Naive B cell (primary cell): ENCODE results near the gene RALGAPB. TPM values are rescaled to one million over a fixed set of nuclear protein-coding genes. Genes with fewer than 3 reads are reported as not detected.
A peak's percentile ranks its signal among the peaks of the same experiment; 100 is the strongest.

ENCODE experiments used
- ATAC-seq, 2 donors: fragments of 150-1000 bp; cut with Tn5 transposase; 2 replicates each; pipeline ENCODE4 v1.10.0; 2021; ENCODE audit warnings: low read depth in 2 of 2, mild to moderate bottlenecking in 2 of 2, moderate library complexity in 2 of 2
- DNase-seq: peaks from one replicate; pipeline ENCODE4 v3.0.0; 2022
- H3K27ac Mint-ChIP-seq, 6 donors: one replicate each; pipeline ENCODE4 v1.8.0; 2020 to 2022; ENCODE audit warnings: mild to moderate bottlenecking in 6 of 6, mixed read lengths in 6 of 6, moderate library complexity in 5 of 6, inconsistent platforms in 2 of 6
- H3K27me3 Mint-ChIP-seq, 3 donors: one replicate each; pipeline ENCODE4 v1.8.0; 2021 to 2022; ENCODE audit warnings: mixed read lengths in 3 of 3, mild to moderate bottlenecking in 1 of 3
- H3K36me3 Mint-ChIP-seq, 2 donors: one replicate each; pipeline ENCODE4 v1.8.0; 2020 to 2022; ENCODE audit warnings: mixed read lengths in 2 of 2, inconsistent platforms in 1 of 2, mild to moderate bottlenecking in 1 of 2
- H3K4me1 Mint-ChIP-seq, 3 donors: one replicate each; pipeline ENCODE4 v1.8.0; 2020 to 2022; ENCODE audit warnings: mixed read lengths in 3 of 3, inconsistent platforms in 1 of 3, mild to moderate bottlenecking in 1 of 3, moderate library complexity in 1 of 3
- H3K4me3 Mint-ChIP-seq, 8 donors: one replicate each; pipeline ENCODE4 v1.8.0; 2020 to 2022; ENCODE audit warnings: mild to moderate bottlenecking in 8 of 8, mixed read lengths in 8 of 8, moderate library complexity in 8 of 8, inconsistent platforms in 2 of 8
- H3K9me3 Mint-ChIP-seq, 7 donors: one replicate each; pipeline ENCODE4 v1.8.0; 2020 to 2022; ENCODE audit warnings: mixed read lengths in 7 of 7, mild to moderate bottlenecking in 5 of 7, inconsistent platforms in 2 of 7, moderate library complexity in 1 of 7
- polyA plus RNA-seq, 6 donors: library from polyadenylated mRNA; unstranded; fragments of 300-500 nt; fragmentation: Illumina TruSeq; gene quantifications; one replicate each; pipeline ENCODE4 v1.2.3, GENCODE V29; 2021; ENCODE audit warnings: low read depth in 6 of 6

Gene RALGAPB
- polyA plus RNA-seq, 6 donors from 2014 or later = 6.3 to 17.4 (median 11.8) TPM

DNA sequence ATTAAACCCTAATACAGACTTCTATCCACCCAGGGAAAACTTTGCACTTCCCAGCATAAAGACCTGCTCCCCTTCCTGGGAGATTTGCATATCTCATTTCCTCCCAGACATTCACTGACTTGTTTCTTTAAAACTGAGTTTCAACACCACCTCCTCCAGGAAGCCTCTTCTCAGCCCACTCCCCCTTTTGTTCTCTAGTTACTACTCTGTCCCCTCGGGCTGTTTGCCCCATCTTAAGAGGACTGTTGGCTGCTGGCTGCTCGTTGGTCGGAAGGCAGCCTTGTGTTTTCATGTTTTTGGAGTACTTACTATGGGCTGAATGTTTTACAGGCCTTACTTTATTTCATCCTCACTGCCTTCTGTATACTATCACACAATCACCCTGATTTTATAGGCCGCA lies 135.5 kb downstream of the RALGAPB start:
- Mint-ChIP-seq H3K27ac (peak overlapping the region in 1 of 6 donors; percentile 29), H3K9me3 (peaks cover 0 to 1% (median 0%) of the 10 kb centered on the region in 7 donors), H3K4me3 (no peak overlapping the region), H3K4me1 (peaks cover 0 to 5% (median 3%) of the 10 kb centered on the region in 3 donors), H3K27me3 (peaks cover 39 to 55% (median 46%) of the 10 kb centered on the region in 3 donors), H3K36me3 (no peaks in the 10 kb centered on the region)
- ATAC-seq (no peak), DNase-seq (no peak)

DNA sequence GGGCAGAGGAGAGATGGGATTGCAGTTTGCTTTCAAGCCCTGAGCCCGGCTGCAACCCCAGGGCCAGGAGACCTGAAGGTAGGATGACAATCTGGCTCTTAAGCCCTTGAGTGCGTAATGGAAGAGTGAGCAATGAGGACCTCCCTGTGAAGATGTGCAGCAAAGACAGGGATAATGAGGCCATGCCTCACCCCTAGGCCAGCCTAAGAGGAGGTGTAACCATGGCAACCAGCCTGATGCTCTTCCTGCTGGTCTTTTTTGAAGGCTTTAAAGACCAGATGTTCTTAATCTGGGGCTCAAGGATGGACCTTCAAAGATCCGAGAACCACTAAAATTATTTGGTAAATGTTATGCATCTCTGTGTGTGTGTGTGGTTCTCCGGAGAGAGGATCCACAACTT lies 137.2 kb downstream of the RALGAPB start:
- DNase-seq (no peak), ATAC-seq (no peak)
- peaks cover 0 to 5% (median 3%) of the 10 kb centered on the region in 3 donors for H3K4me1 Mint-ChIP-seq
- H3K27me3 Mint-ChIP-seq = peaks cover 33 to 55% (median 37%) of the 10 kb centered on the region in 3 donors
- peaks cover 0 to 1% (median 0%) of the 10 kb centered on the region in 7 donors for H3K9me3 Mint-ChIP-seq
- no peak overlapping the region for H3K27ac Mint-ChIP-seq
- H3K4me3 Mint-ChIP-seq = no peak overlapping the region
- H3K36me3 Mint-ChIP-seq = no peaks in the 10 kb centered on the region

DNA sequence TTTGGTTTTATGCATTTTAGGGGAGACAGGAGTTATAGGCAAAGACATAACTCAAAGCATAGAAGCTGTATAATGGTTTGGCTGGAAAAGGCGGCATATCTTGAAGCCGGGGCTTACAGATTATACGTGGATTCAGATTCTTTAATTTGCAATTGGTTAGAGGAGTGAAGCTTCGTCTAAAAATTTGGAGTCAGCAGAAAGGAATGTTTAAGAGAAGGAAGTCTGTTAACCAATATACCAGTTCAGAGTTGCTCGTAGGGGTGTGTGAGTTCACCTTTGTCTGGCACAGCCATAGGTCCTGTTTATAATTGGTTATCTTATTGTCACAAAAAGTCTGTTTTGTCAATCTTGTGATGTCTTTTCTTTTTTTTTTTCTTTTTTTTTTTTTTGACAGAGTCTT lies 137.9 kb downstream of the RALGAPB start:
- DNase-seq = no peak
- Mint-ChIP-seq H3K9me3 (peaks cover 0 to 1% (median 0%) of the 10 kb centered on the region in 7 donors), H3K4me3 (no peak overlapping the region), H3K4me1 (peaks cover 0 to 5% (median 3%) of the 10 kb centered on the region in 3 donors), H3K27ac (peak overlapping the region in 1 of 6 donors; percentile 65), H3K27me3 (peaks cover 28 to 55% (median 33%) of the 10 kb centered on the region in 3 donors), H3K36me3 (no peaks in the 10 kb centered on the region)
- ATAC-seq = no peak

DNA sequence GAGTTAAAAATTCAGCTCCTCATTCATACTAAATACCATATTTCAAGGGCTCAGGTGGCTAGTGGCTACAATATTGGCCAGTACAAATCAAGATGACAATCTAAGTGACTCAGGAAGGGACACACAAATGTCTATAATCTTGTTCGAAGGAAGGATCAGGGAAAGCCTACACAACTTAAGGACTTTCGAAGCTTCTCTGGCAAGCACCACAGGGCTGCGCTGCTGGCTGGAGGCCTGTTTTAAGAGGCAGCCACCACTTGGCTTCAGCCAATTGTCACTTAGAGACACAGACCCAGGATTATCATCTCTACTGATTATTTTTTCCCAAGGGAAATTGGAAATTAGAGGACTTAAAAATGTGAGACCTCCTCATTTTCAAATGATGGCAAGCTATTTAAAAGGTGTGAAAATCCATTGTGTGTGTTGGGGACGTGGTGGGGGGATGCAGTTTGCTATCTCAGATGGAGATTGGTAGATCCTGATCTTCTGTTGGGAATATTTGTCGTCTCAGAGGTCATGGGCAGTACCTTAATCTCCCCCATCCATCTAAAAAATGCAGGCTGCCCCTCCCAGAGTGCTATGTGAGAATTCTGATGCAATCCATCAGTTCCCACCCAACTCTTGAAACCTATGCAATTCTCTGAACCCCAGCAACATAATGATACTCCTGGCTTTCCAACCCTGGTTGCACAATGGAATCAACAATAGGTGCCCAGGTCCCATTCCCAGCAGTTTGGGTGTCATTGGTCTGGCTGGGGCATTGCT lies 140.3 kb downstream of the RALGAPB start:
- H3K27ac Mint-ChIP-seq = no peak overlapping the region
- H3K9me3 Mint-ChIP-seq = peaks cover 0 to 1% (median 0%) of the 10 kb centered on the region in 7 donors
- H3K4me1 Mint-ChIP-seq = peaks cover 0 to 5% (median 3%) of the 10 kb centered on the region in 3 donors
- DNase-seq (no peak), ATAC-seq (no peak)
- no peaks in the 10 kb centered on the region for H3K36me3 Mint-ChIP-seq
- H3K4me3 Mint-ChIP-seq = no peak overlapping the region
- peaks cover 28 to 60% (median 29%) of the 10 kb centered on the region in 3 donors for H3K27me3 Mint-ChIP-seq

DNA sequence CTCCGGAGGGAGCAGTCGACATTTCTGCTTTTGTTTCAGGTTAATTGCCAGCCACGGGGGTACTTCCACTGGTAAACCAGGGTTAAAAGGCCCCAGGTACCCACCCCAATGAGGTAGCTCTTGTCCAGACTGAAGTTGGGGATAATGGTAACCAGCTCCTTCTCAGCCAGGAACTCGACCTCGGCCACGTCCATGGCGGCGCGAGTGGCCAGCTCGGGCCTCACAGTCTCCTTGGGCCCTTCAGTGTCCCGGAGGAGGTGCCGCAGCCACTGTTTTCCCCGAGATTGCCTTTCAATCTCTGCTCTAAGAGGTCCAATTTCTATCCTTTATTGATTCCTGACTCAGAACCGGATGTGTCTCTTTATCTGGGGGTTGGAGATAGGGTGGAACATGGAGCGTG lies 142.6 kb downstream of the RALGAPB start:
- ATAC-seq = no peak
- no peaks in the 10 kb centered on the region for H3K36me3 Mint-ChIP-seq
- no peak for DNase-seq
- H3K9me3 Mint-ChIP-seq = no peaks in the 10 kb centered on the region
- no peak overlapping the region for H3K27ac Mint-ChIP-seq
- H3K4me1 Mint-ChIP-seq = no peaks in the 10 kb centered on the region
- no peak overlapping the region for H3K4me3 Mint-ChIP-seq
- H3K27me3 Mint-ChIP-seq = peaks cover 18 to 64% (median 29%) of the 10 kb centered on the region in 3 donors

DNA sequence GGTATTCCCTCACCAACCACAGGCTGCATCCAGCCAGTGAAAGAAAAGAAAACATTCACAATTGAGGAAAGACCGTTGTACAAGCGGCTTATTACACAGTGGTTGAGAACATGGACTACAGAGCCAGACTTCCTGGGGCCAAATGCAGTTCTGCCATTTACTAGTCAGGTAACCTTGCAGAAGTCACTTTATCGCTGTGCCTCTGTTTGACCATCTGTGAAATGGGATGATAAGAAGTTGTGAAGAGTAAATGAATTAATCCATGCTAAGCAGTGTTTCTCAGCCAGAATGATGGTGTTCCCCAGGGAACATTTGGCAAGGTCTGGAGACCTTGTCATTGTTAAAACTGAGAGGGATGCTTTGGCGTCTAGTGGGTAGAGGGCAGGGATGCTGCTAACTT lies 143.8 kb downstream of the RALGAPB start:
- Mint-ChIP-seq H3K4me3 (no peak overlapping the region), H3K27ac (no peak overlapping the region), H3K4me1 (no peaks in the 10 kb centered on the region), H3K9me3 (no peaks in the 10 kb centered on the region), H3K27me3 (peaks cover 28 to 69% (median 31%) of the 10 kb centered on the region in 3 donors), H3K36me3 (no peaks in the 10 kb centered on the region)
- ATAC-seq = no peak
- no peak for DNase-seq

DNA sequence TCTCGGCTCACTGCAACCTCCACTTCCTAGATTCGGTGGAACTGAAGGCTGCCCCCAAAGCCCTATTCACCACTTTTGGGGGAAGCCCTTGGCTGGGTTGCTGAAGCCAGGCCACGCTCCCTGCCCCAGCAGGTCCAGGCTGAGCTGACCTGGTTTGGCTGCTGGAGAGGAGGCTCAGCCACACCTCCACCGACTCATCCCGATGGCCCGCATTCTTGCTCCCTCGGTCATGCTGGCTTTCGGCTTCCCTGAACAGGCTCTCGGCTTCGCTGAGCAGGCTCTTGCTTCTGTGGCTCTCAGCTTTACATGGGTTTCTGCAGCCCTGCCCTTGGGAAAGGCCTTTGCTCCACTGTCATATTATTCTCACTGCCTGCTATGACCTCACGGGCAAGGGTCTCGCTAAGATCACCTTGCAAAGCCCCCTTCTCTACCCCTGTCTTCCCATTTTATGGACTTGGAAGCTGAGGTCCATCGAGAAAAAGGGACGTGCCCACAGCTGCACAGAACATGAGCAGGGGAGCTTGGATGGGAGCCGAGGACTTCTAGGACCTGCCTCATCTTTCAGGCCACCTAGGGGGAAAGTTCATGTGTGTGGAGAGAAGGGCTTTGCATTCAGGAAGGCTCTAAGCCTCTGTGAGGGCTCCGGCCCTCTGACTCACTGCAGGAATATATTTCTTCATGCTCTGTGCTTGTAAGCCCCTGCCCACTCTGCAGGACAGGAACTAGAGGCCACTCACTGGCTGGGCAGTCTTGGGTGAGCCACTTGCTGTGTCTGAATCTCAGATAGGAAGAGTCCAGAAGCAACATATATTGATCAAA lies 144.6 kb downstream of the RALGAPB start:
- DNase-seq (no peak), ATAC-seq (no peak)
- H3K9me3 Mint-ChIP-seq = no peaks in the 10 kb centered on the region
- H3K4me1 Mint-ChIP-seq = no peaks in the 10 kb centered on the region
- H3K27me3 Mint-ChIP-seq = peaks cover 27 to 73% (median 33%) of the 10 kb centered on the region in 3 donors
- no peak overlapping the region for H3K4me3 Mint-ChIP-seq
- H3K27ac Mint-ChIP-seq = peak overlapping the region in 1 of 6 donors; percentile 36
- no peaks in the 10 kb centered on the region for H3K36me3 Mint-ChIP-seq

DNA sequence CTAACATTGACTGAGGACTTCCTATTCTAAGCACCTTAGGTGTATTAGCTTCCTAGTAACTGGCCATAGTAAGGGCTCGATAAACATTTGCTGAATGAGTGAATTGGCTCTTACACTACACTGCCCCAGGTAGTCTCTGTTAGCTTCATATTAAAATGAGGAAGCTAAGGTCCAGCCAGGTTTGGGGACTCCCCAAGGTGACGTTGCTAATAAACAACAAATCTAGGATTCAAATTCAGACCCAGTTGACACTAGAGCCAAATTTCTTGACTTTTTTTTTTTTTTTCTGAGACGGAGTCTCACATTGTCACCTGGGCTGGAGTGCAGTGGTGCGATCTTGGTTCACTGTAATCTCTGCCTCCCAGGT lies 145.2 kb downstream of the RALGAPB start:
- DNase-seq (no peak), ATAC-seq (peak; percentile 58 to 70)
- Mint-ChIP-seq H3K4me1 (no peaks in the 10 kb centered on the region), H3K27me3 (peaks cover 27 to 73% (median 33%) of the 10 kb centered on the region in 3 donors), H3K4me3 (no peak overlapping the region), H3K9me3 (no peaks in the 10 kb centered on the region), H3K36me3 (no peaks in the 10 kb centered on the region), H3K27ac (no peak overlapping the region)

DNA sequence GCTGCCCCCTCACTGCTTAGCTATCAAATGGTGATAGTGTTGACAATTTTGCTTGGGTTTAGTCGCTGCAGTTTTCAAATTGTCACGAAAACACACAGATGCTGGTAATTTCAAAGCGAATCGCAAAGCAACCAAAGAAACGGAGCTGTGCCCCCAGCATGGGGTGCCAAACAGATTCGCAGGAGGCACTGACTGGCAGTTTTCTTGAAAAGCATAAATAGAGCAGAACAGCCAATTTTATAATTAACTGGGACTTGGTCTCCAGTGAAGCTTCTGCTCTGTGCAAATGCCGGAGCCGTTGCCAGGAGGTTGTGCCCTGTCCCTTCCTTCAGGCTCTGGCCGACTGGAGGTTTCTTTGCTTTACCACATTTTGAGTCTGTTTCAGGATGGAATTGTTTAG lies 147.8 kb downstream of the RALGAPB start:
- Mint-ChIP-seq H3K27me3 (peaks cover 31 to 63% (median 41%) of the 10 kb centered on the region in 3 donors), H3K4me1 (no peaks in the 10 kb centered on the region), H3K4me3 (no peak overlapping the region), H3K27ac (no peak overlapping the region), H3K36me3 (no peaks in the 10 kb centered on the region), H3K9me3 (peaks cover 0 to 10% (median 0%) of the 10 kb centered on the region in 7 donors)
- DNase-seq = no peak
- no peak for ATAC-seq

DNA sequence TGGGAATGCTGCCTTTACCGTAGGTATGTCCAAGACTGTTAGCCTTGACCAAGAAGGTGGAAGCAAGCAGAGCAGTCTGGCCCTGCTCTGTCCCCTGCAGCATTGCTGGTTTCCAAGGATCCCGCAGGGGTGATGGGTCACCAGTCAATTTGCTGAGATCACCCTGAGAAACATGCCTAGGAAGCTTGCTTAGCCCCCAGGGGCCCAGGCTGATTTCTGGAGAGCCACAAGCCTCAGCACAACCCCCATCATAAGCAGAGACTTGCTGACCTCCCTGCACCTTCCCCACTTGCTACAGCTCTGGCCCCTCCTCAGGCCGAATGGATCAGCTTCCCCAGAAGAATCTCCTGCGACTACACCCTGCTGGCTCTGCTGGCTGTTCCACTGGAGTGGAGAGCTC lies 150.4 kb downstream of the RALGAPB start:
- H3K4me3 Mint-ChIP-seq = no peak overlapping the region
- no peak overlapping the region for H3K27ac Mint-ChIP-seq
- no peak for DNase-seq
- peaks cover 0 to 10% (median 3%) of the 10 kb centered on the region in 7 donors for H3K9me3 Mint-ChIP-seq
- H3K4me1 Mint-ChIP-seq = no peaks in the 10 kb centered on the region
- no peak for ATAC-seq
- peaks cover 19 to 50% (median 43%) of the 10 kb centered on the region in 3 donors for H3K27me3 Mint-ChIP-seq
- no peaks in the 10 kb centered on the region for H3K36me3 Mint-ChIP-seq

DNA sequence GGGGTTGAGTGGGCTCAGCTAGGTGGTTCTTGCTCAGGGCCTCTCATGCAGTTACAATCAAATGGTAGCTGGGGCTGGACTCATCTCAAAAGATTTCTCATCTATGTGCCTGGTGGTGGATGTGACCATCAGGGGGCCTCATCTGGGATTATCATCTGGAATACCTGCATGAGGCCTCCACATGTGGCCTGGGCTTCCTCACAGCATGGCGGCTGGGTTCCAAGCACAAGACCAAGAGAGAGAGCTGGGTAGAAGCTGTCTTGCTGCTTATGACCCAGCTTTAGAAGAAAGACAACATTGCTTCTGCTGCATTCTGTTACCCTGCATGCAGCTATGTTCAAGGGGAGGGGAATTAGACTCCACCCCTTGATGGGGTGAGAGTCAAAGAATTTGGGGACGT lies 151.4 kb downstream of the RALGAPB start:
- Mint-ChIP-seq H3K4me3 (no peak overlapping the region), H3K27ac (no peak overlapping the region), H3K9me3 (peaks cover 0 to 10% (median 3%) of the 10 kb centered on the region in 7 donors), H3K27me3 (peaks cover 15 to 43% (median 42%) of the 10 kb centered on the region in 3 donors), H3K36me3 (no peaks in the 10 kb centered on the region), H3K4me1 (no peaks in the 10 kb centered on the region)
- ATAC-seq (no peak), DNase-seq (no peak)

DNA sequence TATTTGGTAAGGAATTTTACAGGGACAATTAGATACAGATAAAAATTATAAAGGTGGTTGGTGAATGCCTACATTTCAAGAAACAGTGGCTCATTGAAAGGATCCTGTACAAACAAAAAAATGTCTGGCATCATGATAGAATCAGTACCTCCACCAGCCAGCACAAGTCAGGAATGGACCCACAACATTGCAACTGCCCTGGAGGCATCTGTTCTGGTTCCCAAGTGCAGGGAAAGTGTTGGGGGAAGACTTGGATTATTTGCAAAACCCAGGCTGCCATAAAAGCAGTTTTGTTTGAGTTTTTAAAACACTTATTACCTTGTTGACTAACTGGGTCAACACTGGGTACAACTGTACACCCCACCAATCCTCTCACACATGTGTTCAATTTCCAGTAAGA lies 153.3 kb downstream of the RALGAPB start:
- H3K4me3 Mint-ChIP-seq = no peak overlapping the region
- H3K36me3 Mint-ChIP-seq = no peaks in the 10 kb centered on the region
- H3K27ac Mint-ChIP-seq = no peak overlapping the region
- DNase-seq (no peak), ATAC-seq (no peak)
- H3K27me3 Mint-ChIP-seq = peaks cover 18 to 55% (median 45%) of the 10 kb centered on the region in 3 donors
- no peaks in the 10 kb centered on the region for H3K4me1 Mint-ChIP-seq
- peaks cover 0 to 10% (median 3%) of the 10 kb centered on the region in 7 donors for H3K9me3 Mint-ChIP-seq

DNA sequence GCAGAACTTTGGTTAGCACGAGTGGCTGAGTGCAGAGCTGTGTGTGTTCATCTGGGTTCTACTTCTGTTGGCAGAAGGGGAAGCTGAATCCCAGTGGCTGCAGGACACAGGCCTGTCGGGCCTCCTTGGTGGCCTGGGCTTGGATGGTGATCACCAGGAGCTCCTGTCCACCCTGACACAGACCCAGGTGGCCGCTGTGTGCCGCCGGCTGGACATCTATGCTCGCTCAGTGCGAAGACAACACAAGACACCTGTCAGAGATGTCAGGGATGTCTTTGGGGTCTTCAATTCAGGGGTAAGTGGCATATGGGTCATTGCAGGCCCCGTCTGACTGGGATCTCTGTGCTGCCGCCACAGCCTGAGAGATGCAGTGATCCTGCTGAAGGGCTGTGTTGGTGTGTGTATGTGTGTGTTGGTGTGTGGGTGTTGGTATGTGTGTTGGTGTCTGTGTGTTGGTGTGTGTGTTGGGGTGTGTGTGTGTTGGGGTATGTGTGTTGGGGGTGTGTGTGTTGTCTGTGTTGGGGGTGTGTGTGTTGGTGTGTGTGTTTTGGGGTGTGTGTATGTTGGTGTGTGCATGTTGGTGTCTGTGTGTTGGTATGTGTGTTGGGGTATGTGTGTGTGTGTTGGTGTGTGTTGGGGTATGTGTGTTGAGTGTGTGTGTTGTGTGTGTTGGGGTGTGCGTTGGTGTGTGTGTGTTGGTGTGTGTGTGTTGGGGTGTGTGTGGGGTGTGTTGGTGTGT lies 154.4 kb downstream of the RALGAPB start:
- DNase-seq (no peak), ATAC-seq (no peak)
- no peak overlapping the region for H3K27ac Mint-ChIP-seq
- H3K27me3 Mint-ChIP-seq = peaks cover 13 to 50% (median 37%) of the 10 kb centered on the region in 3 donors
- no peak overlapping the region for H3K4me3 Mint-ChIP-seq
- no peaks in the 10 kb centered on the region for H3K36me3 Mint-ChIP-seq
- peaks cover 0 to 10% (median 3%) of the 10 kb centered on the region in 7 donors for H3K9me3 Mint-ChIP-seq
- H3K4me1 Mint-ChIP-seq = no peaks in the 10 kb centered on the region
